IMR-90 (cell line): ENCODE data around the gene ENDOU. TPM values are rescaled to one million over a fixed set of nuclear protein-coding genes. Genes with fewer than 3 reads are reported as not detected.

Experiments used
- ATAC-seq: fragments of 200-7000 bp; cut with Tn5 transposase; 2 replicates; pipeline ENCODE4 v1.9.1; 2020; ENCODE audit warnings: low read depth, mild to moderate bottlenecking, moderate library complexity
- BruUV-seq: library from RNA; stranded (reverse); fragments of 400-500 nt; replicated peaks from 2 replicates; lab custom pipeline; 2021; lab: Mats Ljungman, UMichigan
- CTCF ChIA-PET: fragments of 300-600 bp; formaldehyde crosslinking; extraction: SDS; loops from one replicate; lab custom pipeline; 2021; ENCODE audit warnings: antibody characterized with exemption; lab: Yijun Ruan, JAX
- POLR2A ChIA-PET: fragments of 300-600 bp; sonication (Branson Sonifier 250); formaldehyde crosslinking; loops from one replicate; lab custom pipeline; 2022; ENCODE audit warnings: antibody characterized with exemption; ENCODE audit not compliant: unreplicated experiment; lab: Charles Lee
- DNase-seq: peaks from one replicate; pipeline ENCODE4 v3.0.0; 2013
- H2AFZ ChIP-seq: replicated peaks from 2 replicates; pipeline ENCODE3; 2013; ENCODE audit warnings: low read length, mild to moderate bottlenecking; ENCODE audit not compliant: poor library complexity
- H2AK5ac ChIP-seq: 2 replicates; pipeline ENCODE4 v1.6.1; 2013; ENCODE audit warnings: low read depth, low read length, inconsistent platforms
- H2AK9ac ChIP-seq: replicated peaks from 2 replicates; pipeline ENCODE3; 2013; ENCODE audit warnings: mild to moderate bottlenecking, low read depth, low read length, moderate library complexity; ENCODE audit not compliant: poor library complexity
- H2BK120ac ChIP-seq: 2 replicates; pipeline ENCODE4 v1.6.1; 2013; ENCODE audit warnings: low read depth, low read length, inconsistent platforms
- H2BK15ac ChIP-seq: 3 replicates; pipeline ENCODE4 v1.6.1; 2013; ENCODE audit warnings: low read depth, low read length, inconsistent platforms
- H2BK20ac ChIP-seq: 2 replicates; pipeline ENCODE4 v1.6.1; 2013; ENCODE audit warnings: low read depth, mild to moderate bottlenecking, inconsistent platforms, low read length, moderate library complexity
- H2BK5ac ChIP-seq: 2 replicates; pipeline ENCODE4 v1.6.1; 2013; ENCODE audit warnings: mild to moderate bottlenecking, low read depth, low read length, inconsistent platforms; ENCODE audit not compliant: poor library complexity, severe bottlenecking
- H3K14ac ChIP-seq: replicated peaks from 2 replicates; pipeline ENCODE4 v1.6.1; 2013; ENCODE audit warnings: low read depth, low read length, inconsistent platforms
- H3K18ac ChIP-seq: 2 replicates; pipeline ENCODE4 v1.6.1; 2013; ENCODE audit warnings: low read depth, low read length, control low read depth
- H3K23ac ChIP-seq: 2 replicates; pipeline ENCODE4 v1.6.1; 2013; ENCODE audit warnings: low read depth, low read length, inconsistent platforms
- H3K27ac ChIP-seq: 2 replicates; pipeline ENCODE4 v1.5.1; 2013; ENCODE audit warnings: mild to moderate bottlenecking, control low read depth, low read length; ENCODE audit not compliant: insufficient read depth
- H3K27me3 ChIP-seq: 2 replicates; pipeline ENCODE4 v1.6.1; 2013; ENCODE audit warnings: low read length; ENCODE audit not compliant: control insufficient read depth, insufficient read depth
- H3K36me3 ChIP-seq: 2 replicates; pipeline ENCODE4 v1.6.1; 2013; ENCODE audit warnings: low read length, mixed read lengths; ENCODE audit not compliant: control insufficient read depth, insufficient read depth
- H3K4ac ChIP-seq: 2 replicates; pipeline ENCODE4 v1.6.1; 2013; ENCODE audit warnings: low read depth, low read length, inconsistent platforms
- H3K4me1 ChIP-seq: 2 replicates; pipeline ENCODE4 v1.6.1; 2013; ENCODE audit warnings: low read length, mixed read lengths; ENCODE audit not compliant: control insufficient read depth, insufficient read depth
- H3K4me2 ChIP-seq: 2 replicates; pipeline ENCODE4 v1.6.1; 2013; ENCODE audit warnings: low read depth, mild to moderate bottlenecking, control low read depth, low read length, moderate library complexity
- H3K4me3 ChIP-seq: 2 replicates; pipeline ENCODE4 v1.5.1; 2013; ENCODE audit warnings: low read depth, mild to moderate bottlenecking, control low read depth, low read length, moderate library complexity; ENCODE audit not compliant: insufficient read depth
- H3K56ac ChIP-seq: 2 replicates; pipeline ENCODE4 v1.6.1; 2013; ENCODE audit warnings: low read length, inconsistent platforms; ENCODE audit not compliant: insufficient read depth; ENCODE audit errors: extremely low read depth
- H3K79me1 ChIP-seq, 2 experiments: 2 replicates each; pipeline ENCODE4 v1.6.1; 2013; ENCODE audit warnings: low read length in 2 of 2, inconsistent platforms in 1 of 2, low read depth in 1 of 2
- H3K9ac ChIP-seq: 2 replicates; pipeline ENCODE4 v1.6.1; 2013; ENCODE audit warnings: low read depth, low read length, control low read depth
- H3K9me1 ChIP-seq: 2 replicates; pipeline ENCODE4 v1.6.1; 2013; ENCODE audit warnings: low read length, inconsistent platforms; ENCODE audit not compliant: insufficient read depth
- H3K9me3 ChIP-seq: 2 replicates; pipeline ENCODE4 v1.6.1; 2013; ENCODE audit warnings: low read length; ENCODE audit not compliant: control insufficient read depth, insufficient read depth
- H4K20me1 ChIP-seq: 2 replicates; pipeline ENCODE4 v1.6.1; 2013; ENCODE audit warnings: low read length, inconsistent platforms; ENCODE audit not compliant: insufficient read depth
- H4K5ac ChIP-seq: 2 replicates; pipeline ENCODE4 v1.6.1; 2013; ENCODE audit warnings: mild to moderate bottlenecking, low read depth, low read length, control low read depth
- H4K8ac ChIP-seq, 2 experiments: 2 replicates each; pipeline ENCODE4 v1.6.1; 2013; ENCODE audit warnings: low read depth in 2 of 2, low read length in 2 of 2, control low read depth in 1 of 2, inconsistent platforms in 1 of 2
- H4K91ac ChIP-seq: 2 replicates; pipeline ENCODE4 v1.6.1; 2013; ENCODE audit warnings: low read depth, low read length, inconsistent platforms; ENCODE audit not compliant: insufficient read depth
- BHLHE40 ChIP-seq: fragments of 150-350 bp; IDR thresholded peaks from 2 replicates; pipeline ENCODE4 v1.6.1; 2016; ENCODE audit warnings: mild to moderate bottlenecking, low read depth, low read length
- CHD1 ChIP-seq: IDR thresholded peaks from 2 replicates; pipeline ENCODE4 v1.6.1; 2012; ENCODE audit warnings: low read depth, low read length, improper control_type of control experiment
- MAFK ChIP-seq: IDR thresholded peaks from 2 replicates; pipeline ENCODE4 v1.6.1; 2012; ENCODE audit warnings: low read depth, low read length, improper control_type of control experiment
- MAZ ChIP-seq: IDR thresholded peaks from 2 replicates; pipeline ENCODE4 v1.6.1; 2012; ENCODE audit warnings: low read depth, mild to moderate bottlenecking, low read length, improper control_type of control experiment, moderate library complexity, borderline replicate concordance
- MXI1 ChIP-seq: IDR thresholded peaks from 2 replicates; pipeline ENCODE4 v1.6.1; 2012; ENCODE audit warnings: low read depth, mild to moderate bottlenecking, low read length, moderate library complexity, borderline replicate concordance
- NFE2L2 ChIP-seq: fragments of 150-350 bp; IDR thresholded peaks from 2 replicates; pipeline ENCODE4 v1.6.1; 2016; ENCODE audit warnings: low read depth, mild to moderate bottlenecking, low read length
- RAD21 ChIP-seq: IDR thresholded peaks from 2 replicates; pipeline ENCODE4 v1.6.1; 2012; ENCODE audit warnings: low read length, improper control_type of control experiment
- RCOR1 ChIP-seq: IDR thresholded peaks from 2 replicates; pipeline ENCODE4 v1.6.1; 2012; ENCODE audit warnings: mild to moderate bottlenecking, low read length, improper control_type of control experiment; ENCODE audit not compliant: insufficient replicate concordance
- RFX5 ChIP-seq: IDR thresholded peaks from 2 replicates; pipeline ENCODE4 v1.8.0; 2012; ENCODE audit warnings: low read depth, mild to moderate bottlenecking, low read length, moderate library complexity
- WGBS, 2 experiments: methylation state at CpG; one replicate each; pipeline versions ENCODE4 v1.1.5 to v1.1.7; 2013; ENCODE audit warnings: missing lambda C conversion rate in 2 of 2; ENCODE audit not compliant: insufficient read length in 1 of 2; ENCODE audit errors: extremely low coverage in 2 of 2; 5-methylcytosine and 5-hydroxymethylcytosine counted together
- dilution Hi-C: fragments of 300-500 bp; cut with HindIII; formaldehyde crosslinking; loops from one replicate; pipeline ENCODE4 v1.14.3; 2018; ENCODE audit warnings: low sequenced_read_pairs; ENCODE audit not compliant: unreplicated experiment
- in situ Hi-C: fragments of 300-500 bp; cut with MboI; formaldehyde crosslinking; loops from 3 replicates; pipeline ENCODE4 v1.14.3; 2019; ENCODE audit warnings: low sequenced_read_pairs, inconsistent platforms, mixed read lengths
- intact Hi-C: fragments of 100-400 bp; cut with micrococcal nuclease; formaldehyde crosslinking; loops from 2 replicates; pipeline ENCODE4 v1.10.0; 2022
- polyA plus RNA-seq, 3 experiments: library from polyadenylated mRNA; depleted of rRNA; stranded (reverse); fragments of >200 nt; gene quantifications; 2 replicates each; pipeline ENCODE4 v1.2.3, GENCODE V29; 2012; ENCODE audit warnings: low replicate concordance in 1 of 3
- total RNA-seq: library from RNA; depleted of rRNA; stranded (reverse); fragments of >200 nt; gene quantifications from 2 replicates; pipeline ENCODE4 v1.2.3, GENCODE V29; 2012
- TF ChIP-seq, protein P1 (sequence below): fragments of 150-350 bp; IDR thresholded peaks from 2 replicates; pipeline ENCODE4 v1.6.1; 2017; ENCODE audit warnings: mild to moderate bottlenecking, antibody characterized with exemption, low read length, low read depth
- TF ChIP-seq, protein P2 (sequence below): fragments of 150-350 bp; IDR thresholded peaks from 2 replicates; pipeline ENCODE4 v1.6.1; 2016; ENCODE audit warnings: low read depth, mild to moderate bottlenecking, low read length, moderate library complexity, borderline replicate concordance

The ENDOU gene
- total and polyA plus RNA-seq, 2 of the 4 experiments (the other 2 are of a cell fraction), result under 0.01 to 0.09 TPM

DNA sequence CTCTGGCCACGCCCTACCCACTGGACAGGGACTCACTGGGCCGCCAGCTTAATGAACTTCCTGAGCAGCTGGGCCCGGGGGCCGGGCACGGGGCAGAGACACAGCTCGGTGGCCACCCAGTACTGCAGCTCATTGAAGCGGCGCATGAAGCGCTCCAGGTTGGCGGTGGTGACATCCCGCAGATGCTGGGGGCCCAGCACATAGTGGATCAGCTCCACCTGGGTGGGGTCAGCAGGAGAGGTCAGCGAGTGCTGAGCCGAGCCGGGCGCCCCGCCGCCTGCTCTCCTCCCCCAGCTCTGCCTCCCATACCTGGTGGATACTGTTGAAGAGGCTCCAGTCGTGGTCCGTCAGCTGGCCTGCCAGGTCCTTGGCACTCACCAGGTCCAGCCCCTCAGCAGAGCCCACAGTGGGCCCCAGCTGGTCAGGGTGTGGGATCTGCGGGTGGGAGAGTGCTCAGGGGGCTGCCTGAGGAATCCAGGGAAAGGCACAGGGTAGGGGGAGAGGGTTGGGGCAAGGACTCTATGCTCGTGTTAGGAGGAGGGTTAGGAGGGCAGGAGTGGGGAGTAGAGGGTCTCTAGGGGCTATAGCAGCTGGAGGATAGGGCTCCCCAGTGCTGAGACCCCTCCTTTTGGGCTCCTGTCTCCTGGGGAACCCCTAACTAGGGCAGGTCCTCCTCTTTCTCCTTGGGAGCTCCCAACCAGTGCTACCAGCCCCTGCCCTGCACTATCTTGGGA is 15.5 kb upstream of the ENDOU start:
- intact Hi-C loops (no loop called here), in situ Hi-C loops (loop anchor here (10.0 kb wide), 1 partner anchor 94 kb away; no protein-coding TSS in a partner anchor), dilution Hi-C loops (no loop called here)
- no peak overlapping the region for H4K91ac ChIP-seq
- H3K9me3 ChIP-seq, result no peaks in the 10 kb centered on the region
- no peak overlapping the region for H3K23ac ChIP-seq
- H3K79me1 ChIP-seq, result no peaks in the 10 kb centered on the region
- H2BK20ac ChIP-seq, result no peak overlapping the region
- no peak overlapping the region for H3K9ac ChIP-seq
- H2AK9ac ChIP-seq, result peak overlapping the region; percentile 79
- H2AK5ac ChIP-seq, result no peak overlapping the region
- no peak overlapping the region for H3K56ac ChIP-seq
- H4K8ac ChIP-seq, result no peak overlapping the region
- no peaks in the 10 kb centered on the region for H4K20me1 ChIP-seq
- no peak overlapping the region for H3K4me2 ChIP-seq
- H3K14ac ChIP-seq, result no peak overlapping the region
- H4K5ac ChIP-seq, result no peak overlapping the region
- no peak for ATAC-seq
- no peak overlapping the region for H2BK5ac ChIP-seq
- H2AFZ ChIP-seq, result peak overlapping the region; percentile 76
- H2BK120ac ChIP-seq, result no peak overlapping the region
- no TSS peak for BruUV-seq
- WGBS, 2 experiments, result 88% methylated on average over 8 of the region's 21 CpGs; no CpG with 5 or more reads in 1 of the 2 experiments
- no peak overlapping the region for H2BK15ac ChIP-seq
- H3K9me1 ChIP-seq, result 0 out of 2 replicates have a peak, but pooled peaks cover 5% of the 10 kb centered on the region
- no peak overlapping the region for H3K18ac ChIP-seq
- H3K4me3 ChIP-seq, result no peak overlapping the region
- H3K27ac ChIP-seq, result no peak overlapping the region
- TF ChIP-seq BHLHE40 (no peak), MXI1 (no peak), NFE2L2 (no peak), MAZ (no peak), MAFK (no peak), RFX5 (no peak), RAD21 (no peak), RCOR1 (no peak), CHD1 (no peak)
- TF ChIP-seq, protein P1, sequence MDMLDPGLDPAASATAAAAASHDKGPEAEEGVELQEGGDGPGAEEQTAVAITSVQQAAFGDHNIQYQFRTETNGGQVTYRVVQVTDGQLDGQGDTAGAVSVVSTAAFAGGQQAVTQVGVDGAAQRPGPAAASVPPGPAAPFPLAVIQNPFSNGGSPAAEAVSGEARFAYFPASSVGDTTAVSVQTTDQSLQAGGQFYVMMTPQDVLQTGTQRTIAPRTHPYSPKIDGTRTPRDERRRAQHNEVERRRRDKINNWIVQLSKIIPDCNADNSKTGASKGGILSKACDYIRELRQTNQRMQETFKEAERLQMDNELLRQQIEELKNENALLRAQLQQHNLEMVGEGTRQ, result no peak
- TF ChIP-seq, protein P2, sequence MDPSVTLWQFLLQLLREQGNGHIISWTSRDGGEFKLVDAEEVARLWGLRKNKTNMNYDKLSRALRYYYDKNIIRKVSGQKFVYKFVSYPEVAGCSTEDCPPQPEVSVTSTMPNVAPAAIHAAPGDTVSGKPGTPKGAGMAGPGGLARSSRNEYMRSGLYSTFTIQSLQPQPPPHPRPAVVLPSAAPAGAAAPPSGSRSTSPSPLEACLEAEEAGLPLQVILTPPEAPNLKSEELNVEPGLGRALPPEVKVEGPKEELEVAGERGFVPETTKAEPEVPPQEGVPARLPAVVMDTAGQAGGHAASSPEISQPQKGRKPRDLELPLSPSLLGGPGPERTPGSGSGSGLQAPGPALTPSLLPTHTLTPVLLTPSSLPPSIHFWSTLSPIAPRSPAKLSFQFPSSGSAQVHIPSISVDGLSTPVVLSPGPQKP, result no peak
- CTCF ChIA-PET, result interaction anchor here (1.0 to 2.2 kb wide), 4 partner anchors 15 to 98 kb away, joined by 6 to 10 read pairs (median 8); partner anchors contain the start of genes ENDOU and RAPGEF3
- H3K4me1 ChIP-seq, result peaks cover 18% of the 10 kb centered on the region
- H3K36me3 ChIP-seq, result no peaks in the 10 kb centered on the region
- H3K4ac ChIP-seq, result no peak overlapping the region
- POLR2A ChIA-PET, result no interaction called here
- DNase-seq, result no peak
- peaks cover 20% of the 10 kb centered on the region for H3K27me3 ChIP-seq
